GM23338 (cell line): ENCODE results near the gene ARPC5. TPM values are rescaled to one million over a fixed set of nuclear protein-coding genes. Genes with fewer than 3 reads are reported as not detected.

ENCODE experiments used
- ATAC-seq: fragments of 200-7000 bp; cut with Tn5 transposase; 3 replicates; pipeline ENCODE4 v1.9.1; 2020
- DNase-seq: peaks from one replicate; pipeline ENCODE4 v3.0.0-alpha.2; 2015; ENCODE audit warnings: low spot score
- H2AFZ ChIP-seq: fragments of 200-600 bp; sonication (generic); 2 replicates; pipeline ENCODE4 v1.8.0; 2016; ENCODE audit warnings: antibody characterized with exemption, mild to moderate bottlenecking, moderate library complexity
- H3F3A ChIP-seq: fragments of 200-600 bp; sonication (generic); replicated peaks from 2 replicates; pipeline ENCODE4 v1.8.0; 2017; ENCODE audit warnings: antibody characterized with exemption, mixed run types, low read depth
- H3K27ac ChIP-seq: fragments of 200-600 bp; sonication (generic); 2 replicates; pipeline ENCODE4 v1.6.1; 2016; ENCODE audit warnings: low read depth
- H3K27me3 ChIP-seq: fragments of 200-600 bp; sonication (generic); 2 replicates; pipeline ENCODE4 v1.8.0; 2016; ENCODE audit warnings: mild to moderate bottlenecking, mixed run types, moderate library complexity; ENCODE audit not compliant: insufficient read depth
- H3K36me3 ChIP-seq: fragments of 200-600 bp; sonication (generic); 2 replicates; pipeline ENCODE4 v1.8.0; 2016; ENCODE audit warnings: mild to moderate bottlenecking; ENCODE audit not compliant: insufficient read depth
- H3K4me1 ChIP-seq: fragments of 200-600 bp; sonication (generic); 2 replicates; pipeline ENCODE4 v1.8.0; 2016; ENCODE audit warnings: mild to moderate bottlenecking, moderate library complexity; ENCODE audit not compliant: insufficient read depth
- H3K4me2 ChIP-seq: fragments of 200-600 bp; sonication (generic); 2 replicates; pipeline ENCODE4 v1.7.1; 2017; ENCODE audit warnings: mixed run types
- H3K4me3 ChIP-seq: fragments of 200-600 bp; sonication (generic); 2 replicates; pipeline ENCODE4 v1.6.1; 2016; ENCODE audit warnings: mixed run types
- H3K79me2 ChIP-seq: fragments of 200-600 bp; sonication (generic); replicated peaks from 2 replicates; pipeline ENCODE4 v1.8.0; 2017; ENCODE audit warnings: mild to moderate bottlenecking; ENCODE audit not compliant: insufficient read depth
- H3K9me2 ChIP-seq: fragments of 200-600 bp; sonication (generic); 2 replicates; pipeline ENCODE4 v1.8.0; 2017; ENCODE audit not compliant: insufficient read depth
- H4K20me1 ChIP-seq: fragments of 200-600 bp; sonication (generic); replicated peaks from 2 replicates; pipeline ENCODE4 v1.8.0; 2017; ENCODE audit warnings: mild to moderate bottlenecking; ENCODE audit not compliant: insufficient read depth
- H3K27ac Mint-ChIP-seq: 2 replicates; pipeline ENCODE4 v1.8.0; 2020; ENCODE audit warnings: inconsistent platforms, mild to moderate bottlenecking, moderate library complexity, mixed read lengths
- H3K27me3 Mint-ChIP-seq: 3 replicates; pipeline ENCODE4 v1.8.0; 2022; ENCODE audit warnings: low read depth, mild to moderate bottlenecking, moderate library complexity, mixed read lengths, inconsistent platforms; ENCODE audit not compliant: insufficient read depth, poor library complexity
- H3K36me3 Mint-ChIP-seq: 3 replicates; pipeline ENCODE4 v1.8.0; 2021; ENCODE audit warnings: low read depth, mild to moderate bottlenecking, inconsistent platforms, moderate library complexity, mixed read lengths
- H3K4me1 Mint-ChIP-seq: 3 replicates; pipeline ENCODE4 v1.8.0; 2020; ENCODE audit warnings: mild to moderate bottlenecking, inconsistent platforms, mixed read lengths
- H3K4me3 Mint-ChIP-seq: 3 replicates; pipeline ENCODE4 v1.8.0; 2021; ENCODE audit warnings: moderate library complexity, mild to moderate bottlenecking, inconsistent platforms, mixed read lengths
- H3K9me3 Mint-ChIP-seq: 3 replicates; pipeline ENCODE4 v1.8.0; 2020; ENCODE audit warnings: moderate library complexity, mild to moderate bottlenecking, inconsistent platforms, mixed read lengths
- CREB1 ChIP-seq: fragments of 250-450 bp; sonication (Bioruptor Pico); IDR thresholded peaks from 2 replicates; pipeline ENCODE4 v1.5.0; 2020; ENCODE audit warnings: low read depth, mild to moderate bottlenecking, moderate library complexity
- EZH2 ChIP-seq: fragments of 200-600 bp; sonication (generic); IDR thresholded peaks from one replicate; pipeline ENCODE4 v1.8.0; 2017; ENCODE audit warnings: antibody characterized with exemption, mild to moderate bottlenecking, low read depth; ENCODE audit not compliant: unreplicated experiment
- JUNB ChIP-seq: IDR thresholded peaks from one replicate; pipeline ENCODE4 v1.6.1; 2016; ENCODE audit warnings: antibody characterized with exemption; ENCODE audit not compliant: unreplicated experiment
- NANOG ChIP-seq: IDR thresholded peaks from 2 replicates; pipeline ENCODE4 v1.6.1; 2016; ENCODE audit warnings: antibody characterized with exemption, borderline replicate concordance
- POLR2AphosphoS5 ChIP-seq: IDR thresholded peaks from 2 replicates; pipeline ENCODE4 v1.6.1; 2016; ENCODE audit warnings: antibody characterized with exemption, low read depth
- REST ChIP-seq: IDR thresholded peaks from one replicate; pipeline ENCODE4 v1.6.1; 2018; ENCODE audit warnings: antibody characterized with exemption; ENCODE audit not compliant: unreplicated experiment
- STAT1 ChIP-seq: IDR thresholded peaks from one replicate; pipeline ENCODE4 v1.6.1; 2016; ENCODE audit warnings: antibody characterized with exemption; ENCODE audit not compliant: unreplicated experiment
- ZNF114 ChIP-seq: fragments of 250-450 bp; sonication (Bioruptor Pico); IDR thresholded peaks from 2 replicates; pipeline ENCODE4 v1.5.0; 2020; ENCODE audit warnings: mild to moderate bottlenecking, moderate library complexity
- ZNF331 ChIP-seq: fragments of 250-450 bp; sonication (Bioruptor Pico); IDR thresholded peaks from 2 replicates; pipeline ENCODE4 v1.5.0; 2020; ENCODE audit warnings: low read depth, mild to moderate bottlenecking, moderate library complexity
- polyA plus RNA-seq: library from polyadenylated mRNA; unstranded; fragments of >200 nt; fragmentation: Nextera tagmentation; extraction: Ambion mirVana; gene quantifications from 2 replicates; pipeline ENCODE4 v1.2.1, GENCODE V29; 2016
- total RNA-seq: library from RNA; depleted of rRNA; stranded (reverse); fragments of >200 nt; shearing (Covaris generic); gene quantifications from 2 replicates; pipeline ENCODE4 v1.2.3, GENCODE V29; 2014
- TF ChIP-seq, protein P1 (sequence below), 2 experiments: fragments of 200-600 bp in 1 of 2; sonication (generic) in 1 of 2; conservative IDR thresholded peaks; 2 replicates each; pipeline versions ENCODE4 v1.5.1 to v1.6.1; 2016 to 2017; ENCODE audit warnings: antibody characterized with exemption in 2 of 2, low read depth in 2 of 2, mild to moderate bottlenecking in 2 of 2, moderate library complexity in 1 of 2
- TF ChIP-seq, protein P2 (sequence below): IDR thresholded peaks from 2 replicates; pipeline ENCODE4 v1.6.1; 2016; ENCODE audit warnings: antibody characterized with exemption

ARPC5 gene
- total and polyA plus RNA-seq, 2 experiments from 2014 or later = 75.4 to 98.9 TPM

DNA sequence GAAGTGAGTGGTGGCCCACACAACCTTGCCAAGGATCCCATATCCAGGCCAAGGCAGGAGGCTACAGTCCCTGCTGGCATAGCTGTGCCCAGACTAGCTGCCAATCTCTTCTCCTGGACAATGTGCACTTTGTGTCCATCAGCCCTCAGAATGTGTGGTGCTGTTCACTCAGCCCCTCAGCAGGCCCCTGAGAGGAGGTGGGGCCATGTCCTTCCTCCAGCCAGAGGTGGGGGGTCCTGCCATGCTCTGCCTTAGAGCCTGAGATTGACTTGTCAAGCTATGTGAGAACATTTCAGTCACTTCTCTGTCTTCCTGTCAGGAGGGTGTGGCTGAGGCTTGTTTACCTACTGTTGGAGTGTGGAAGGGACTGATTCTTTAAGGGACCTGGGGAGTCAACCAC lies 46.8 kb downstream of the ARPC5 start (continued):
- TF ChIP-seq, protein P1, sequence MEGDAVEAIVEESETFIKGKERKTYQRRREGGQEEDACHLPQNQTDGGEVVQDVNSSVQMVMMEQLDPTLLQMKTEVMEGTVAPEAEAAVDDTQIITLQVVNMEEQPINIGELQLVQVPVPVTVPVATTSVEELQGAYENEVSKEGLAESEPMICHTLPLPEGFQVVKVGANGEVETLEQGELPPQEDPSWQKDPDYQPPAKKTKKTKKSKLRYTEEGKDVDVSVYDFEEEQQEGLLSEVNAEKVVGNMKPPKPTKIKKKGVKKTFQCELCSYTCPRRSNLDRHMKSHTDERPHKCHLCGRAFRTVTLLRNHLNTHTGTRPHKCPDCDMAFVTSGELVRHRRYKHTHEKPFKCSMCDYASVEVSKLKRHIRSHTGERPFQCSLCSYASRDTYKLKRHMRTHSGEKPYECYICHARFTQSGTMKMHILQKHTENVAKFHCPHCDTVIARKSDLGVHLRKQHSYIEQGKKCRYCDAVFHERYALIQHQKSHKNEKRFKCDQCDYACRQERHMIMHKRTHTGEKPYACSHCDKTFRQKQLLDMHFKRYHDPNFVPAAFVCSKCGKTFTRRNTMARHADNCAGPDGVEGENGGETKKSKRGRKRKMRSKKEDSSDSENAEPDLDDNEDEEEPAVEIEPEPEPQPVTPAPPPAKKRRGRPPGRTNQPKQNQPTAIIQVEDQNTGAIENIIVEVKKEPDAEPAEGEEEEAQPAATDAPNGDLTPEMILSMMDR (conservative IDR thresholded peaks at IDR 0.05; ENCODE audit: low read depth in 2 of 2) = no peak
- no peak for TF ChIP-seq POLR2AphosphoS5
- TF ChIP-seq, protein P2, sequence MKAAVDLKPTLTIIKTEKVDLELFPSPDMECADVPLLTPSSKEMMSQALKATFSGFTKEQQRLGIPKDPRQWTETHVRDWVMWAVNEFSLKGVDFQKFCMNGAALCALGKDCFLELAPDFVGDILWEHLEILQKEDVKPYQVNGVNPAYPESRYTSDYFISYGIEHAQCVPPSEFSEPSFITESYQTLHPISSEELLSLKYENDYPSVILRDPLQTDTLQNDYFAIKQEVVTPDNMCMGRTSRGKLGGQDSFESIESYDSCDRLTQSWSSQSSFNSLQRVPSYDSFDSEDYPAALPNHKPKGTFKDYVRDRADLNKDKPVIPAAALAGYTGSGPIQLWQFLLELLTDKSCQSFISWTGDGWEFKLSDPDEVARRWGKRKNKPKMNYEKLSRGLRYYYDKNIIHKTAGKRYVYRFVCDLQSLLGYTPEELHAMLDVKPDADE = no peak
- TF ChIP-seq ZNF114 (CRISPR knock-in tag) = no peak
- no peak for TF ChIP-seq CREB1 (CRISPR knock-in tag)
- TF ChIP-seq REST = no peak
- TF ChIP-seq ZNF331 (CRISPR knock-in tag) = no peak
- no peak for TF ChIP-seq NANOG
- TF ChIP-seq STAT1 = no peak
- TF ChIP-seq EZH2 = no peak
- TF ChIP-seq JUNB = no peak

DNA sequence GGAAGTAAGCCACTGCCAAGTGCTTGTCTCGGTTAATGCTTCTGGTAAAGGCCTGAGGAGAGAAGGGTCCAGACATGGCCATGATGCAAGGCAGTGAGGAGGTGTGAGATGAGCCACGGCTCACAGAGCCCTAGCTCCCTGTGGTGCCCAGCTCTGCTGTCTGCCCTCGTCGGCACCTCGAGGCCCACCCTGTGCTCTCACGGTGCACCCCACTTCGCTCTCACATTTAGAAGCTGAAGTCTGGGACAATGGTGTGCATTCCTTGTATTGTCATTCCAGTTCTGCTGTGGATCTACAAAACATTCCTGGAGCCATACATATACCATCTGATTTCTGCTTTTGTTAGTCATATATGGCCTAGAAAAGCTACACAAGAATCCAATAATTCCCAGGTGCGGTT lies 48.7 kb downstream of the ARPC5 start:
- Histone ChIP-seq H4K20me1 (no peaks in the 10 kb centered on the region), H2AFZ (peak overlapping the region; percentile 49; the same call in 1 of the 2 replicates), H3K4me3 (no peak overlapping the region), H3K79me2 (no peaks in the 10 kb centered on the region), H3K36me3 (no peaks in the 10 kb centered on the region), H3K9me2 (no peaks in the 10 kb centered on the region), H3K4me1 (peaks cover 16% of the 10 kb centered on the region), H3K27ac (no peak overlapping the region; the same call in 1 of the 2 replicates), H3K27me3 (no peaks in the 10 kb centered on the region), H3K4me2 (no peak overlapping the region), H3F3A (no peaks in the 10 kb centered on the region)
- H3K4me1 Mint-ChIP-seq = peaks cover 13% of the 10 kb centered on the region
- no peaks in the 10 kb centered on the region for H3K36me3 Mint-ChIP-seq
- H3K9me3 Mint-ChIP-seq = no peaks in the 10 kb centered on the region; the same call in 2 of the 3 replicates
- no peak overlapping the region for H3K27ac Mint-ChIP-seq
- peak; percentile 50 for ATAC-seq
- DNase-seq = peak; percentile 39
- H3K27me3 Mint-ChIP-seq = peaks cover 9% of the 10 kb centered on the region
- no peak overlapping the region for H3K4me3 Mint-ChIP-seq
- no peak for TF ChIP-seq REST
